ENCODE results near the gene PRSS56. TPM values are rescaled to one million over a fixed set of nuclear protein-coding genes. Genes with fewer than 3 reads are reported as not detected.
A peak's percentile ranks its signal among the peaks of the same experiment; 100 is the strongest.

PRSS56 gene
- total RNA-seq, 1 experiment from 2014 or later: not detected

- DNase-seq (ENCODE audit: low spot score): no peak
Observed at GRCh38 chr2:232502511-232502910, 17.7 kb upstream of the PRSS56 start.

- no peak for DNase-seq (ENCODE audit: low spot score)
Observed at GRCh38 chr2:232502911-232503808, 17.0 kb upstream of the PRSS56 start.

DNA sequence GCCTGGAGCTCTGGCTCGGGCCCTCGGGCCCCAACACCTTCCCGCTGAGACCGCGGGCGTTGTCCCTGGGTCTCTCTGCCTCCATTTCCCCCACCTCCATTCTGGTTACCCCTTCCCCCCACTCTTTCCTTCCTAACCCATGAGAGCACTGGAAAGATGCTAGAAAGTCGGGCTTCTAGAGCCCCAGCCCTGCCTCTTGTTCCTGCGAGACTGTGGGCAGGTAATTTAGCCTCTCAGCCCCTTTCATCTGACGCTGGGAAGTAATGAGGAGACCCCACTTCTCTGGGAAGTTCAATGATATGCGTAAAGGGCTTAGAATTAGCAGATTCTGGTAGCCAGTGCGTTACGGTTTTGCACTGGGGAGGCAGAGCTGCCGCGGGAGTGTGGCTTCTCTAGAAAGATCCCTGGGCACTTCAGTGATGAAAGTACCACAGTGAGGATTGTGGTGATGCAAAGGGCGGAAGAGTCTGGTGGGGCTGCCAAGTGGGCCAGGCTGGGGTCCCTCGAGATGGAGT is 16.3 kb upstream of the PRSS56 start:
- DNase-seq (ENCODE audit: low spot score): no peak

DNA sequence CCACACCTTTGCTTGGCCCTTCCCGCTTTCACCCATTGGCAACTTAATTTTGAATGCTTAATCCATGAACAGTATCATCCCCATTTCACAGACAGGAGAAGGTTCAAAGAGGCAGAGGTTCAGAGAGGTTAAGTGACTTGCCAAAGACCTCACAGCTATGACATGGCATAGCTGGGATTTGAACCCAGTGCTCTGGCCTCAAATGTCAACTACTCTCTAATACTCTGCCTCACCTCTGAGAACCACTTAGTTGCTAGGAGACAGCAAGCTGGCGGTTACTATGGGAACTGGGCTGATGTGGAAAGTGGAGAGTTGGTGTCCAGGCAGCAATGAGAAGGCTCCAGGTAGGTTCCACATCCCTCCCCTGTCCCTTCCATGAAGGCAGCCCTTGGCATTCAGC is 15.8 kb upstream of the PRSS56 start:
- DNase-seq (ENCODE audit: low spot score): no peak

DNA sequence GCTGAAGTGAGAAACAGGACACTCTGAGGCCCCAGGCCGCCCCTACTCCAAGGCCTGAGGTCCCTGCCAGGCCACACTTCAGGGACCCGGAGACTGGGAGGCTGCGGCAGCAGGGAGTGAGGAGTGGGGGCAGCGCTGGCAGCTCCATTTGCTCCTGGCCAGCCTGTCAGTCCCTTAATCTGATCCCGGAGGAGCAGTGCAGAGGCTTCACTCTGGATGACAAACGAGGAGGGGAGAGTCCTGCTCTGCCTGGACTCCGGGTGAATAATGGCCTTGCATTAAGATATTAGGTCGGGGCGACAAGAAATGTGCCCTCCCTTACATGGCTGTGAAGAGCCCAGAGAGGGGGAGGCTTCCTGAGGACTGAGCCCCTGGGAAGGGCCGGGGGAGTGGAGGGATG is 14.3 kb upstream of the PRSS56 start:
- no peak for DNase-seq (ENCODE audit: low spot score)

DNA sequence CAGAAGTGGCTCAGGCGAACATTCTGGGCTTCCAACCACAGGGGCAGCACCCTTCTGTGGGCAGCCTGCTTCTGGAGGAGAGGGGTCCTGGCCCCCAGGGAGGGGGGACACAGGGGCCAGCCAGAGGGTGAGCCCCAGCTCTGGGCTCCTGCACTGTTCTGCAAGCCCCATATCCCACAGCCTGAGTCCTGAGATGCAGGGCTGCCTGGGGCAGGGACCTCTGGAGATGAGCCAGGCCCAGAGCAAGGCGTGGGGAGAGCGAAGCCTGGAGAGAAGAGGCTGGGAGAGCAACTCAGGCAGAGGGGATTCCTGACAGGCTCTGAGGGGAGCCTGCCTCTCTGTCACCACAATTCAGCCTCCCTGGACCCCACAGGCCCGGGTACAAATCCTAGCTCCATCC is 13.5 kb upstream of the PRSS56 start:
- DNase-seq (ENCODE audit: low spot score): no peak

GRCh38 chr2:232508251-232508650 is 11.9 kb upstream of the PRSS56 start:
- DNase-seq (ENCODE audit: low spot score): no peak

- DNase-seq (ENCODE audit: low spot score): peak; percentile 13
Observed at GRCh38 chr2:232511336-232511890, 8.8 kb upstream of the PRSS56 start.

DNA sequence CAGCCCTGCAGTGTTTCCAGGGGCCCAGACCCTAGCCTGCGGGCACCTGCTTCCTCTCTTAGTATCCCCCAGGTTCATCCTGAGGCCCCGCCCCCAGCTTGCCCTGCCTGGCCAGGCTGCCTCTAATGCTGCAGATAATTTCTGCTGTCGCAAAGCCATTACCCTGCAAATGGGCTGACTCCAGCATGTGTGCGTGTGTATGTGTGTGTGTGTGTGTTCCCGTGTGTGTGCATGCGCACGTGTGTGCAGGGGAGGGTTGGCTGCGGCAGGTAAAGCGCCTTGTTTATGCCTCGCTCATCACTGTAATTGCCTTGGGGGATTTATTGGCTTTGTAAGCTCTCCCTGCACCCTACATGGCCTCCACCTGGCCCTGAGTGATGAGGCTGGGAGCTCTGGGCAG is 7.6 kb upstream of the PRSS56 start:
- no peak for DNase-seq (ENCODE audit: low spot score)

DNA sequence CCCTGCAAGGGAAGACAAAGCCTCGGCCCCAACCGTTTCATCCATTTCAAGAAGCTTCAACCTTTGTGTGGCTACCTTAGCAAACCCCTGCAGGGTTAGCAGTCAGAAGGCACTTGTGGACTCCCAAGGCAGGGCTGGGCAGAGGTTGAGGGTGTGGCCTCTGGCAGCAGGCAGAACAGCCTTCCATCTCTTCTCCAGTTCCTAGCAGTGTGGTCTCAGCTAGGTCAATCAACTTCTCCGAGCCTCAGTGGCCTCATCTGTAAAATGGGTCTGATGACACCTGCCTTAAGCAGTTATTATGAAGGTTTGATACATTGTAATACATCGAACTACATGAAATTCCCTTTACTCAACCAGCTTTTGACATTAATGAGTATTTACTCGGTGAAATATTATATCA is 6.8 kb upstream of the PRSS56 start:
- DNase-seq (ENCODE audit: low spot score): no peak

DNA sequence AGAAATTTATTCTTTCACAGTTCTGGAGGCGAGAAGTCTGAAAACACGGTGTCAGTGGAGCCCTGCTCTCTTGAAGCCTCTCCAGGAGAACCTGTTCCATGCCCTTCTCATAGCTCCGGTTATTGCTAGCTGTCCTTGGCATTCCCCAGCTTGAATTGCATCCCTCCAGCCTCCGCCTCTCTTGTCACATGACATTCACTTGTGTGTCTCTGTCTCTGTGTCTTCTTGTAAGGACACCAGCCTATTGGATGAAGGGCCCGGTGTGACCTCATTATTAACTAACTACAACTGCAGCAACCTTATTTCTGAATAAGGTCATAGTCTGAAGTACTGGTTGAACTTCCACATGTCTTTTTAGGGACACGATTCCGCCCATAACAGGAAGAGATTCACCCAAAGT is 4.5 kb upstream of the PRSS56 start:
- DNase-seq (ENCODE audit: low spot score): no peak

DNA sequence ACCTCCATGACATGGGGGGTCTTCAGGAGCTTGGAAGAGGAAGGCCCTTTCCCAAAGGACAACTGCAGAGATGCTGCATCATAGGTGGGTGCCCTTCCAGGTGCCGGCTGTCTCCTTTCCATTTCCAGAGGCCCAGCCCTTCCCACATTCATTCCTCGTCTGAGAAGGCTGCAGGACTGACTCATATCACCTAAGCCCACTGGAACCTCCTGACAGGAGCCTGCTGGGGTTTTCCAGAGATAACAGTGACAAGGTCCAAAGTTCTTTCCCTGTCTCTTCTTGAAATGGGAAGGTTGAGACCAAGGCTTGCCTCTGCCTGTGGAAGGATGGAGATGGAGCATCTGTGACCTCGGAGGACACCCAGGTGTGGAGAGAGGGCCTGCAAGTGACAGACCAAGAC is 3.6 kb upstream of the PRSS56 start:
- DNase-seq (ENCODE audit: low spot score): peak; percentile 25

DNA sequence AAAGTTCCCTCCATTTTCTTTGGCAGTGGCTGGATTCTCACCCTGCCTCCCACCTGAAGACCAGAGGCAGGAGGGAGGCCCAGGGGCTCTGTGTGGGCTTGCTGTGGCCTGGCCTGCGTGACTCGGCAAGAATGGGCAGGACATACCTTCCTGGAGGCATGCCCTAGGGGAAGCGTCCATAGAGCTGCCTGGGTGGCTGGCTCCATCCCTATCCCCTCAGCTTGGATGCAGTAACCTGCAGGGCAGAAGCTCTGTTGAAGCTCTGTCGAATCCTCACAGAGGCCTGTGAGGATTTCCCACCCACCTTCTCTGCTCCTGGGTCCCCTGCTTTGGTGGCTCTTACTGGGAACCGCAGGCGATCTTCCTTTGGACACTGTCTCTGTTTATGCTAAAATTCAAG is 1.3 kb upstream of the PRSS56 start:
- no peak for DNase-seq (ENCODE audit: low spot score)

GRCh38 chr2:232520489-232520888 is 301 bp downstream of the PRSS56 start:
- DNase-seq (ENCODE audit: low spot score): no peak

GRCh38 chr2:232521098-232521497 is 910 bp downstream of the PRSS56 start:
- DNase-seq (ENCODE audit: low spot score): no peak

- no peak for DNase-seq (ENCODE audit: low spot score)
Observed at GRCh38 chr2:232521959-232522622, 1.9 kb downstream of the PRSS56 start.

DNA sequence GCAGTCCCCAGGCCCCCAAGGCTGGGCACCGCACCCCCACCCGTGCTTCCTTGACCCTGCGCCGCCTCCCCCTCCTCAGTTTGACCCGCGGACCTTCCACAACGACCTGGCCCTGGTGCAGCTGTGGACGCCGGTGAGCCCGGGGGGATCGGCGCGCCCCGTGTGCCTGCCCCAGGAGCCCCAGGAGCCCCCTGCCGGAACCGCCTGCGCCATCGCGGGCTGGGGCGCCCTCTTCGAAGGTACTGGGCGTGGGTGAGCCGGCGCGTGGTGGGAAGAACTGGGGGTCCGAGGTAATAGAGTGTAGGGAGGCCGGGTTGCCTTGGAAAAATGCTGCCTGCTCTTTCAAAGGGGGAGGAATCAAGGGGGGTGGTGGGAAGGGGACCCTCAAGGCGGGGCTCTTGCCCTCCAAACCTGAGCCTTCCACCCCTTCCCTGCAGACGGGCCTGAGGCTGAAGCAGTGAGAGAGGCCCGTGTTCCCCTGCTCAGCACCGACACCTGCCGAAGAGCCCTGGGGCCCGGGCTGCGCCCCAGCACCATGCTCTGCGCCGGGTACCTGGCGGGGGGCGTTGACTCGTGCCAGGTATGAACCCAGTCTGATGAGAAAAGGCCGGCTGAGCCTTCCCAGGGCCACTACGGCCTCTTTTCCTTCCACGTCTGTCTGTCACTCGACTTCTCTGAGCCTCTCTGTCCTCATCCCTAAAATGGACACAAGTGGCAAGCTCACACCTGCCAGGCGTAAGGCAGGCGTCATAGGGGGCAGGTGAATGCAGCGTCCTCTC is 2.6 kb downstream of the PRSS56 start:
- no peak for DNase-seq (ENCODE audit: low spot score)

DNA sequence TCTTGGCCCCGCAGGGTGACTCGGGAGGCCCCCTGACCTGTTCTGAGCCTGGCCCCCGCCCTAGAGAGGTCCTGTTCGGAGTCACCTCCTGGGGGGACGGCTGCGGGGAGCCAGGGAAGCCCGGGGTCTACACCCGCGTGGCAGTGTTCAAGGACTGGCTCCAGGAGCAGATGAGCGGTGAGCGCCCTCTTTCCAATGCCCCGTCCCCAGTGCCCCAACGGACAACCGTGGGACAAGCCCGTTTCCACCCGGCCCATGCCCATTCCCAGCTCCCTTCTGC is 3.2 kb downstream of the PRSS56 start:
- no peak for DNase-seq (ENCODE audit: low spot score)

DNA sequence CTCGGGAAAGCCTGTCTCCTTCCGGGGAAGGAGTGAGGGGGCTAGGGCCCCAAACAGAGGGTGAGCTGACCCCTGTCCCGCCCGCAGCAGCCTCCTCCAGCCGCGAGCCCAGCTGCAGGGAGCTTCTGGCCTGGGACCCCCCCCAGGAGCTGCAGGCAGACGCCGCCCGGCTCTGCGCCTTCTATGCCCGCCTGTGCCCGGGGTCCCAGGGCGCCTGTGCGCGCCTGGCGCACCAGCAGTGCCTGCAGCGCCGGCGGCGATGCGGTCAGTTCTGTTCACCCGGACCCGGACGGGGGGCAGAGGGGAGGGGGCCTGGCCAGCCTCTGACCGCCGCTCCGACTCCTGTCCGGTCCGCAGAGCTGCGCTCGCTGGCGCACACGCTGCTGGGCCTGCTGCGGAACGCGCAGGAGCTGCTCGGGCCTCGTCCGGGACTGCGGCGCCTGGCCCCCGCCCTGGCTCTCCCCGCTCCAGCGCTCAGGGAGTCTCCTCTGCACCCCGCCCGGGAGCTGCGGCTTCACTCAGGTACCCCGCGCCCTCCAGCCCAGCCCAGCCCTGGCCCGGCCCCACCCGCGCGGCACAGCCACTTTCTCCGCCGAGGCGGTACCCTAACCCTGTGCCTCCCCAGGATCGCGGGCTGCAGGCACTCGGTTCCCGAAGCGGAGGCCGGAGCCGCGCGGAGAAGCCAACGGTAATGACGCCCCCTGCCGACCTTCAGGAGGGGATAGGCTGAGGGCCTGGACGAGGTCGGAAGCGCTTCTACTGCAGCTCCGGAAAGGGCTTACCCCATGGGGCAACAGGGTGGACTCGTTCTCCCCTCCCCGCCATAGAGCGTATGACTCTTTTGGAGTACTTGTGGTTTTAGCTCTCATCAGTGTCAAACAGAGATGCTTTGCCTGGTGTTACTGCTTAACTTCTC is 3.8 kb downstream of the PRSS56 start:
- no peak for DNase-seq (ENCODE audit: low spot score)

DNA sequence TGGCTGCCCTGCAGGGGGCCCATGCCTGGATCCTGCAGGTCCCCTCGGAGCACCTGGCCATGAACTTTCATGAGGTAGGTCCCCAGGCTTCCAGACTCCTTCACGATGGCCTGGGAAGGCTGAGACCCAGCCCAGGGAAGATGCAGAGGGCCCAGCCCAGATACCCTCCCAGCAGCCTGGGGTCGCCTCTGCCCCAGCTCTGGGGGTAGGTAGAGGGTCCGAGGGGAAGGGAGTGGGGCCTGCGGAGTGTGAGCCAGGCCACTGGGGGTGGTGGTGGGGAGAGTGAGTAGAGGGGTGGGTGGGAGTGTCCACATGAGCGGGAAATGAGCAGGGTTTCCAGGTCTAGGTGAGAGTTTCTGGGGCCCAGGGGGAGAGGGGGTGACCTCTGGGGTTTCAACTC is 4.6 kb downstream of the PRSS56 start:
- no peak for DNase-seq (ENCODE audit: low spot score)

- no peak for DNase-seq (ENCODE audit: low spot score)
Observed at GRCh38 chr2:232525199-232525598, 5.0 kb downstream of the PRSS56 start.

Measured in A172 (cell line).